Endothelial cell of umbilical vein (primary cell): ENCODE results near the gene CD248. TPM values are rescaled to one million over a fixed set of nuclear protein-coding genes. Genes with fewer than 3 reads are reported as not detected.

Experiments used
- BruUV-seq: library from RNA; stranded (reverse); fragments of 400-500 nt; replicated peaks from 2 replicates; lab custom pipeline; 2021; lab: Mats Ljungman, UMichigan
- CTCF ChIA-PET: fragments of 300-600, 350-600 bp; sonication (Branson Sonifier 250); formaldehyde crosslinking; loops from one replicate; lab custom pipeline; 2021; ENCODE audit warnings: antibody characterized with exemption, inconsistent platforms; lab: Charles Lee
- POLR2A ChIA-PET: fragments of 300-600, 350-600 bp; sonication (Branson Sonifier 250); formaldehyde crosslinking; loops from one replicate; lab custom pipeline; 2021; ENCODE audit warnings: antibody characterized with exemption, inconsistent platforms; lab: Charles Lee
- DNase-seq: peaks from one replicate; pipeline ENCODE4 v3.0.0-alpha.2; 2011; ENCODE audit warnings: low read depth, low spot score
- FAIRE-seq: peaks from 2 replicates; lab custom pipeline; 2011; peaks lifted over from hg19 to GRCh38; lab: Jason Lieb, UNC
- H2AFZ ChIP-seq: 2 replicates; pipeline ENCODE4 v1.6.0; 2012; ENCODE audit warnings: low read depth, low read length, control low read depth, inconsistent platforms
- H3K27ac ChIP-seq: 2 replicates; pipeline ENCODE4 v1.5.1; 2011; ENCODE audit warnings: low read depth, mild to moderate bottlenecking, control low read depth, low read length, moderate library complexity; ENCODE audit not compliant: insufficient read depth
- H3K27me3 ChIP-seq, 2 experiments: 2 replicates each; pipeline versions ENCODE4 v1.6.0 to v1.6.1; 2011; ENCODE audit warnings: low read length in 2 of 2, mixed read lengths in 1 of 2; ENCODE audit not compliant: control insufficient read depth in 2 of 2, insufficient read depth in 2 of 2
- H3K36me3 ChIP-seq, 2 experiments: 2 replicates in 1 of 2; 3 replicates in 1 of 2; pipeline ENCODE4 v1.5.1; 2011; ENCODE audit warnings: low read length in 2 of 2, mild to moderate bottlenecking in 1 of 2, moderate library complexity in 1 of 2; ENCODE audit not compliant: control insufficient read depth in 2 of 2, insufficient read depth in 2 of 2; ENCODE audit errors: extremely low read depth in 1 of 2
- H3K4me1 ChIP-seq: 3 replicates; pipeline ENCODE4 v1.5.1; 2011; ENCODE audit warnings: mild to moderate bottlenecking, low read length; ENCODE audit not compliant: control insufficient read depth, insufficient read depth; ENCODE audit errors: extremely low read depth
- H3K4me2 ChIP-seq: 2 replicates; pipeline ENCODE4 v1.6.1; 2011; ENCODE audit warnings: low read length, control low read depth, mixed read lengths; ENCODE audit not compliant: insufficient read depth
- H3K4me3 ChIP-seq, 3 experiments: fragments of 200-600 bp in 1 of 3; sonication (generic), shearing (Covaris generic) in 1 of 3; replicated peaks in 1 of 3; 2 replicates each; pipeline ENCODE4 v1.5.1; 2011 to 2016; ENCODE audit warnings: control low read depth in 3 of 3, low read length in 3 of 3, mild to moderate bottlenecking in 2 of 3, inconsistent platforms in 1 of 3, low read depth in 1 of 3, moderate library complexity in 1 of 3; ENCODE audit not compliant: insufficient read depth in 1 of 3
- H3K79me2 ChIP-seq: 2 replicates; pipeline ENCODE4 v1.6.0; 2012; ENCODE audit warnings: low read length, inconsistent platforms; ENCODE audit not compliant: control insufficient read depth, insufficient read depth
- H3K9ac ChIP-seq: replicated peaks from 2 replicates; pipeline ENCODE3; 2011; ENCODE audit warnings: low read length, control low read depth; ENCODE audit not compliant: insufficient read depth; ENCODE audit errors: extremely low read depth
- H3K9me1 ChIP-seq: replicated peaks from 3 replicates; pipeline ENCODE4 v1.6.0; 2011; ENCODE audit warnings: mild to moderate bottlenecking, low read length; ENCODE audit not compliant: control insufficient read depth, insufficient read depth; ENCODE audit errors: extremely low read depth
- H3K9me3 ChIP-seq: replicated peaks from 2 replicates; pipeline ENCODE4 v1.5.1; 2012; ENCODE audit warnings: low read length, inconsistent platforms; ENCODE audit not compliant: control insufficient read depth, insufficient read depth
- H4K20me1 ChIP-seq: replicated peaks from 2 replicates; pipeline ENCODE3; 2011; ENCODE audit warnings: mild to moderate bottlenecking, low read length; ENCODE audit not compliant: control insufficient read depth, insufficient read depth; ENCODE audit errors: extremely low read depth
- CTCF ChIP-seq, 2 donors: IDR thresholded peaks; 1 replicate in 1 of 2; 2 replicates in 1 of 2; pipeline ENCODE4 v1.5.1; 2011; ENCODE audit warnings: low read length in 2 of 2, mild to moderate bottlenecking in 2 of 2, moderate library complexity in 2 of 2, control low read depth in 1 of 2, inconsistent platforms in 1 of 2, low read depth in 1 of 2; ENCODE audit not compliant: insufficient read depth in 1 of 2; ENCODE audit errors: extremely low read depth in 1 of 2
- EZH2 ChIP-seq: IDR thresholded peaks from 2 replicates; pipeline ENCODE4 v1.6.1; 2012; ENCODE audit warnings: borderline replicate concordance, low read depth, mild to moderate bottlenecking, moderate library complexity, low read length, inconsistent platforms; ENCODE audit not compliant: severe bottlenecking
- FOS ChIP-seq: IDR thresholded peaks from 2 replicates; pipeline ENCODE4 v1.6.1; 2011; ENCODE audit warnings: mild to moderate bottlenecking, low read length, moderate library complexity, borderline replicate concordance; ENCODE audit not compliant: insufficient read depth
- GATA2 ChIP-seq: IDR thresholded peaks from 2 replicates; pipeline ENCODE4 v1.7.0; 2011; ENCODE audit warnings: low read depth, mild to moderate bottlenecking, moderate library complexity, mixed read lengths, low read length; ENCODE audit not compliant: insufficient read length, insufficient read depth
- JUN ChIP-seq: IDR thresholded peaks from 2 replicates; pipeline ENCODE4 v1.6.1; 2011; ENCODE audit warnings: borderline replicate concordance, low read depth; ENCODE audit not compliant: insufficient read length, insufficient read depth
- MAX ChIP-seq: IDR thresholded peaks from 2 replicates; pipeline ENCODE4 v1.6.1; 2011; ENCODE audit not compliant: insufficient read depth, insufficient read length
- MYC ChIP-seq: IDR thresholded peaks from one replicate; pipeline ENCODE4 v1.6.1; 2011; ENCODE audit warnings: mild to moderate bottlenecking, low read depth, low read length
- POLR2A ChIP-seq: IDR thresholded peaks from 2 replicates; pipeline ENCODE4 v1.6.1; 2012; ENCODE audit warnings: low read depth, mild to moderate bottlenecking, control low read depth, low read length
- POLR2AphosphoS5 ChIP-seq: IDR thresholded peaks from 2 replicates; pipeline ENCODE4 v1.6.1; 2012; ENCODE audit warnings: low read depth, mild to moderate bottlenecking, control low read depth, low read length, moderate library complexity; ENCODE audit not compliant: insufficient read depth
- dilution Hi-C: fragments of 300-500 bp; cut with MboI; formaldehyde crosslinking; loops from one replicate; pipeline ENCODE4 v1.15.0; 2019; ENCODE audit warnings: low sequenced_read_pairs; ENCODE audit not compliant: extremely low pct_ligation_motif_present
- intact Hi-C: fragments of 100-400 bp; cut with micrococcal nuclease; formaldehyde crosslinking; loops from one replicate; pipeline ENCODE4 v1.10.0; 2022
- polyA plus RNA-seq, 4 experiments: library from polyadenylated mRNA; depleted of rRNA in 3 of 4; stranded (reverse) in 3 of 4; unstranded in 1 of 4; fragments of >200 nt; gene quantifications; 2 replicates each; pipeline versions ENCODE4 v1.2.1 to v1.2.3, GENCODE V29; 2011 to 2012; ENCODE audit warnings: missing spikeins in 1 of 4
- total RNA-seq: library from RNA; stranded (reverse); gene quantifications from 2 replicates; pipeline ENCODE4 v1.2.3, GENCODE V29; 2021

Gene CD248
- total and polyA plus RNA-seq, 2 donors (not counting 3 experiments of a cell fraction or from before 2014, with no cell fraction given), result 0.10 TPM; not detected in 1

GRCh38 chr11:66365711-66366619 is 49.1 kb upstream of the CD248 start:
- no peak overlapping the region for H3K4me2 ChIP-seq
- FAIRE-seq, result no peak

More at GRCh38 chr11:66365711-66366619, 49.1 kb upstream of the CD248 start:
- H3K79me2 ChIP-seq, result no peaks in the 10 kb centered on the region
- TF ChIP-seq JUN, result no peak
- no peak for TF ChIP-seq POLR2AphosphoS5
- no peak for TF ChIP-seq CTCF (IDR thresholded peaks at IDR 0.05; ENCODE audit: extremely low read depth in 1 of 2, insufficient read depth in 1 of 2, low read depth in 1 of 2, low read length in 2 of 2)
- no peak for TF ChIP-seq MAX
- no peak for TF ChIP-seq MYC
- TF ChIP-seq POLR2A, result no peak
- TF ChIP-seq FOS, result no peak
- TF ChIP-seq EZH2, result no peak
- TF ChIP-seq GATA2, result no peak
- BruUV-seq, result no TSS peak
- H3K9me3 ChIP-seq, result no peaks in the 10 kb centered on the region
- no peak overlapping the region for H2AFZ ChIP-seq
- DNase-seq, result no peak
- no peaks in the 10 kb centered on the region for H3K9me1 ChIP-seq
- no peaks in the 10 kb centered on the region for H3K36me3 ChIP-seq
- no peak overlapping the region for H3K4me3 ChIP-seq
- H3K4me1 ChIP-seq, result peaks cover 2% of the 10 kb centered on the region
- H4K20me1 ChIP-seq, result no peaks in the 10 kb centered on the region
- ChIA-PET POLR2A (no interaction called here), CTCF (interaction anchor here (0.8 to 1.4 kb wide), 5 partner anchors 9 to 23 kb away, joined by 3 to 4 read pairs (median 3); no protein-coding TSS in a partner anchor)
- dilution Hi-C loops, result no loop called here
- no peak overlapping the region for H3K9ac ChIP-seq
- no peaks in the 10 kb centered on the region for H3K27me3 ChIP-seq
- no peak overlapping the region for H3K27ac ChIP-seq
- intact Hi-C loops, result no loop called here
